OCI-LY7 (cell line): ENCODE measurements around the gene GOLGA6L10.
"Not testable (repeated sequence)": the region's sequence is repeated elsewhere in the genome, so short reads cannot be mapped to it uniquely, and the experiment has no call there.

ENCODE experiments used
- EZH2phosphoT487 ChIP-seq: fragments of 200-600 bp; sonication (generic); IDR thresholded peaks from 2 replicates; pipeline ENCODE4 v1.6.1; 2018; ENCODE audit warnings: low read depth, borderline replicate concordance, mild to moderate bottlenecking, mixed run types, antibody characterized with exemption, low read length, moderate library complexity, mixed read lengths
- TF ChIP-seq, protein P1 (sequence below): fragments of 200-600 bp; sonication (generic); conservative IDR thresholded peaks from 2 replicates; pipeline ENCODE4 v1.5.1; 2014; ENCODE audit warnings: mild to moderate bottlenecking, antibody characterized with exemption, low read length, moderate library complexity, mixed read lengths

GRCh38 chr15:82300326-82300725 is 48.9 kb downstream of the GOLGA6L10 start:
- TF ChIP-seq, protein P1, sequence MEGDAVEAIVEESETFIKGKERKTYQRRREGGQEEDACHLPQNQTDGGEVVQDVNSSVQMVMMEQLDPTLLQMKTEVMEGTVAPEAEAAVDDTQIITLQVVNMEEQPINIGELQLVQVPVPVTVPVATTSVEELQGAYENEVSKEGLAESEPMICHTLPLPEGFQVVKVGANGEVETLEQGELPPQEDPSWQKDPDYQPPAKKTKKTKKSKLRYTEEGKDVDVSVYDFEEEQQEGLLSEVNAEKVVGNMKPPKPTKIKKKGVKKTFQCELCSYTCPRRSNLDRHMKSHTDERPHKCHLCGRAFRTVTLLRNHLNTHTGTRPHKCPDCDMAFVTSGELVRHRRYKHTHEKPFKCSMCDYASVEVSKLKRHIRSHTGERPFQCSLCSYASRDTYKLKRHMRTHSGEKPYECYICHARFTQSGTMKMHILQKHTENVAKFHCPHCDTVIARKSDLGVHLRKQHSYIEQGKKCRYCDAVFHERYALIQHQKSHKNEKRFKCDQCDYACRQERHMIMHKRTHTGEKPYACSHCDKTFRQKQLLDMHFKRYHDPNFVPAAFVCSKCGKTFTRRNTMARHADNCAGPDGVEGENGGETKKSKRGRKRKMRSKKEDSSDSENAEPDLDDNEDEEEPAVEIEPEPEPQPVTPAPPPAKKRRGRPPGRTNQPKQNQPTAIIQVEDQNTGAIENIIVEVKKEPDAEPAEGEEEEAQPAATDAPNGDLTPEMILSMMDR: not testable (repeated sequence)
- TF ChIP-seq EZH2phosphoT487: not testable (repeated sequence)
